Central memory CD4-positive, alpha-beta T cell (primary cell): Measurements from ENCODE around the gene TADA1.
"Not testable (repeated sequence)": the region's sequence is repeated elsewhere in the genome, so short reads cannot be mapped to it uniquely, and the experiment has no call there.

ENCODE experiments used
- DNase-seq: peaks from one replicate; pipeline ENCODE4 v3.0.0; 2022

Gene TADA1

GRCh38 chr1:166889776-166890175 lies 13.7 kb upstream of the TADA1 start:
- DNase-seq, result no peak

- DNase-seq, result no peak
Observed at GRCh38 chr1:166888373-166889111, 12.5 kb upstream of the TADA1 start.

GRCh38 chr1:166884971-166885370 lies 8.9 kb upstream of the TADA1 start:
- no peak for DNase-seq

GRCh38 chr1:166884040-166884642 lies 8.1 kb upstream of the TADA1 start:
- DNase-seq, result no peak

- no peak for DNase-seq
Observed at GRCh38 chr1:166882893-166883292, 6.8 kb upstream of the TADA1 start.

GRCh38 chr1:166878173-166878917 lies 2.3 kb upstream of the TADA1 start:
- DNase-seq, result not testable (repeated sequence)

GRCh38 chr1:166876540-166876838 lies 425 bp upstream of the TADA1 start:
- DNase-seq, result no peak

GRCh38 chr1:166875302-166875733 lies 746 bp downstream of the TADA1 start:
- DNase-seq, result no peak

GRCh38 chr1:166874464-166874863 lies 1.6 kb downstream of the TADA1 start:
- DNase-seq, result no peak

GRCh38 chr1:166870584-166870983 lies 5.5 kb downstream of the TADA1 start:
- DNase-seq, result no peak

- DNase-seq, result no peak
Observed at GRCh38 chr1:166869318-166870099, 6.6 kb downstream of the TADA1 start.

GRCh38 chr1:166868639-166869038 lies 7.4 kb downstream of the TADA1 start:
- DNase-seq, result no peak

GRCh38 chr1:166865926-166866325 lies 10.1 kb downstream of the TADA1 start:
- DNase-seq, result no peak

GRCh38 chr1:166859597-166859996 lies 16.5 kb downstream of the TADA1 start:
- DNase-seq, result no peak

GRCh38 chr1:166858726-166859419 lies 17.2 kb downstream of the TADA1 start:
- no peak for DNase-seq

GRCh38 chr1:166857995-166858394 lies 18.1 kb downstream of the TADA1 start:
- no peak for DNase-seq

GRCh38 chr1:166855558-166855957 lies 20.5 kb downstream of the TADA1 start:
- no peak for DNase-seq

GRCh38 chr1:166852918-166853317 lies 23.1 kb downstream of the TADA1 start:
- no peak for DNase-seq

- no peak for DNase-seq
Observed at GRCh38 chr1:166849135-166849534, 26.9 kb downstream of the TADA1 start.

GRCh38 chr1:166848193-166848592 lies 27.9 kb downstream of the TADA1 start:
- no peak for DNase-seq

- DNase-seq, result no peak
Observed at GRCh38 chr1:166844791-166845190, 31.3 kb downstream of the TADA1 start.

- no peak for DNase-seq
Observed at GRCh38 chr1:166843769-166844596, 32.1 kb downstream of the TADA1 start.
